NT2/D1 (cell line): ENCODE measurements around the gene HUNK.

Experiments used
- SUZ12 ChIP-seq: IDR thresholded peaks from 2 replicates; pipeline ENCODE4 v1.6.1; 2011; ENCODE audit not compliant: insufficient read length, insufficient read depth; ENCODE audit errors: extremely low read depth
- YY1 ChIP-seq: IDR thresholded peaks from 2 replicates; pipeline ENCODE4 v1.6.1; 2011; ENCODE audit not compliant: insufficient read length, insufficient read depth

DNA sequence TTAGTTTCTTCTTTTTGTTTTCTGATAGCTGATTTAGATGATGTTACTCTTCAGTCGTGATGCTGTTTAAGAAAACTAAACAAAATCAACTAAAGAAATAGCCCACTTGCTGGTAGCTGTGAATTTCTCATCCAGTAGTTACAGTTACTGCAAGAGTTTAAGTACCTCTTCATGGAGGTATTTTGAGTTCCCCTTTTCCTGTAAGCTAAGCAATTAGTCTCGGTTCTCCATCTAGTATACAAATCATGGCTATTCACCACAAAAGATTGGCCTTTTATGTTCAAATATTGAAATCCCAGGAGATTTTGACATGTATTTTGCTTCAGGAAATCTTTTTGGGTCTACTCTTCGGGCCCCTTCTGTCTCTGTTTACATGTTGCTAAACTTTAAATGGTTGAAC, 31.1 kb downstream of the HUNK start:
- TF ChIP-seq YY1 (no peak), SUZ12 (no peak)
